Neural cell (in vitro differentiated cells): ENCODE data around the gene CLBA1. TPM values are rescaled to one million over a fixed set of nuclear protein-coding genes. Genes with fewer than 3 reads are reported as not detected.
"Not testable (repeated sequence)": the region's sequence is repeated elsewhere in the genome, so short reads cannot be mapped to it uniquely, and the experiment has no call there.

ENCODE experiments used
- H2AFZ ChIP-seq: fragments of 200-600, 300-800 bp; sonication (generic), shearing (Covaris generic); 2 replicates; pipeline ENCODE4 v1.6.0; 2014; ENCODE audit warnings: low read depth, mild to moderate bottlenecking, antibody characterized with exemption, low read length, moderate library complexity
- H3F3A ChIP-seq: fragments of 200-600 bp; shearing (Covaris generic); 2 replicates; pipeline ENCODE4 v1.6.1; 2016; ENCODE audit warnings: mild to moderate bottlenecking, moderate library complexity, mixed read lengths, antibody characterized with exemption, low read length; ENCODE audit not compliant: insufficient read depth, poor library complexity, severe bottlenecking
- H3K27ac ChIP-seq: fragments of 200-600, 300-800 bp; sonication (generic), shearing (Covaris generic); 2 replicates; pipeline ENCODE4 v1.5.1; 2014; ENCODE audit warnings: mild to moderate bottlenecking, low read length, moderate library complexity
- H3K27me3 ChIP-seq: fragments of 300-800, 200-600 bp; sonication (generic), shearing (Covaris generic); 2 replicates; pipeline ENCODE4 v1.6.0; 2014; ENCODE audit warnings: mild to moderate bottlenecking, low read depth, low read length, moderate library complexity; ENCODE audit not compliant: insufficient read depth
- H3K36me3 ChIP-seq: fragments of 300-800, 200-600 bp; sonication (generic), shearing (Covaris generic); 2 replicates; pipeline ENCODE4 v1.5.1; 2014; ENCODE audit warnings: mild to moderate bottlenecking, antibody characterized with exemption, low read length, moderate library complexity; ENCODE audit not compliant: insufficient read depth
- H3K4me2 ChIP-seq: fragments of 300-800, 200-600 bp; sonication (generic), shearing (Covaris generic); 2 replicates; pipeline ENCODE4 v1.6.0; 2014; ENCODE audit warnings: mild to moderate bottlenecking, low read length
- H3K4me3 ChIP-seq: fragments of 300-800, 200-600 bp; sonication (generic), shearing (Covaris generic); 2 replicates; pipeline ENCODE4 v1.5.1; 2014; ENCODE audit warnings: mild to moderate bottlenecking, low read length, moderate library complexity
- H3K79me2 ChIP-seq: fragments of 200-600 bp; shearing (Covaris generic); replicated peaks from 2 replicates; pipeline ENCODE4 v1.6.0; 2014; ENCODE audit warnings: mild to moderate bottlenecking, low read length, moderate library complexity; ENCODE audit not compliant: insufficient read depth
- H3K9ac ChIP-seq: fragments of 300-800, 200-600 bp; sonication (generic), shearing (Covaris generic); 2 replicates; pipeline ENCODE4 v1.6.1; 2016; ENCODE audit warnings: mild to moderate bottlenecking, low read length, mixed read lengths
- H3K9me2 ChIP-seq: fragments of 200-600 bp; shearing (Covaris generic); 2 replicates; pipeline ENCODE4 v1.6.1; 2016; ENCODE audit warnings: mild to moderate bottlenecking, low read length, mixed read lengths; ENCODE audit not compliant: insufficient read depth
- H3K9me3 ChIP-seq: fragments of 200-600, 300-800 bp; sonication (generic), shearing (Covaris generic); 2 replicates; pipeline ENCODE4 v1.6.1; 2016; ENCODE audit warnings: mild to moderate bottlenecking, mixed run types, low read length, moderate library complexity, mixed read lengths
- H4K20me1 ChIP-seq: fragments of 200-600 bp; shearing (Covaris generic); 2 replicates; pipeline ENCODE4 v1.6.1; 2016; ENCODE audit warnings: mild to moderate bottlenecking, mixed run types; ENCODE audit not compliant: insufficient read depth
- EP300 ChIP-seq: fragments of 450-650 bp; conservative IDR thresholded peaks from 2 replicates; pipeline ENCODE4 v1.6.1; 2014; ENCODE audit warnings: antibody characterized with exemption, mild to moderate bottlenecking, moderate library complexity; ENCODE audit not compliant: poor library complexity, severe bottlenecking
- EZH2 ChIP-seq: fragments of 200-600, 300-800 bp; shearing (Covaris generic), sonication (generic); IDR thresholded peaks from 2 replicates; pipeline ENCODE4 v1.6.1; 2014; ENCODE audit warnings: antibody characterized with exemption, low read length, borderline replicate concordance, mild to moderate bottlenecking; ENCODE audit not compliant: insufficient read depth, poor library complexity, severe bottlenecking
- MXI1 ChIP-seq: fragments of 450-650 bp; conservative IDR thresholded peaks from 2 replicates; pipeline ENCODE4 v1.6.1; 2014; ENCODE audit warnings: antibody characterized with exemption, mild to moderate bottlenecking; ENCODE audit not compliant: poor library complexity, severe bottlenecking
- POLR2AphosphoS5 ChIP-seq: IDR thresholded peaks from 2 replicates; pipeline ENCODE4 v1.6.1; 2012
- RAD21 ChIP-seq: fragments of 450-650 bp; conservative IDR thresholded peaks from 2 replicates; pipeline ENCODE4 v1.6.1; 2014; ENCODE audit warnings: antibody characterized with exemption, mild to moderate bottlenecking, moderate library complexity
- REST ChIP-seq: IDR thresholded peaks from 2 replicates; pipeline ENCODE4 v1.6.1; 2012; ENCODE audit warnings: borderline replicate concordance
- SMC3 ChIP-seq: fragments of 450-650 bp; conservative IDR thresholded peaks from 2 replicates; pipeline ENCODE4 v1.6.1; 2014; ENCODE audit warnings: antibody characterized with exemption, mild to moderate bottlenecking, moderate library complexity; ENCODE audit not compliant: poor library complexity
- TAF1 ChIP-seq: IDR thresholded peaks from 2 replicates; pipeline ENCODE4 v1.6.1; 2012; ENCODE audit warnings: low read depth
- polyA plus RNA-seq: library from polyadenylated mRNA; depleted of rRNA; stranded (reverse); fragments of >200 nt; gene quantifications from 2 replicates; pipeline ENCODE4 v1.2.3, GENCODE V29; 2014

Gene CLBA1
- polyA plus RNA-seq, 1 donor from 2014 or later = 27.8 TPM

GRCh38 chr14:105030194-105030593, 44.6 kb downstream of the CLBA1 start:
- Histone ChIP-seq H4K20me1 (no peaks in the 10 kb centered on the region), H3K9me2 (no peaks in the 10 kb centered on the region), H3K9ac (no peak overlapping the region), H3K4me2 (no peak overlapping the region), H3K27me3 (peaks cover 30% of the 10 kb centered on the region), H3F3A (no peaks in the 10 kb centered on the region), H3K9me3 (peaks cover 7% of the 10 kb centered on the region), H3K27ac (no peak overlapping the region), H2AFZ (no peak overlapping the region), H3K4me3 (no peak overlapping the region), H3K36me3 (no peaks in the 10 kb centered on the region), H3K79me2 (no peaks in the 10 kb centered on the region)
- no peak for TF ChIP-seq TAF1
- no peak for TF ChIP-seq EZH2
- TF ChIP-seq SMC3 = no peak
- TF ChIP-seq REST = no peak
- no peak for TF ChIP-seq MXI1
- TF ChIP-seq POLR2AphosphoS5 = no peak

- no peaks in the 10 kb centered on the region for H3K9me2 ChIP-seq
- H3K27ac ChIP-seq = no peak overlapping the region
- no peak overlapping the region for H2AFZ ChIP-seq
- H3K4me2 ChIP-seq = no peak overlapping the region
- H4K20me1 ChIP-seq = no peaks in the 10 kb centered on the region
- H3K27me3 ChIP-seq = peaks cover 30% of the 10 kb centered on the region
- TF ChIP-seq REST (no peak), EZH2 (no peak), EP300 (no peak), SMC3 (no peak), RAD21 (no peak)
- no peak overlapping the region for H3K9ac ChIP-seq
- H3K36me3 ChIP-seq = no peaks in the 10 kb centered on the region
- H3K9me3 ChIP-seq = peaks cover 7% of the 10 kb centered on the region
- H3K79me2 ChIP-seq = no peaks in the 10 kb centered on the region
- no peaks in the 10 kb centered on the region for H3F3A ChIP-seq
- H3K4me3 ChIP-seq = no peak overlapping the region
These were observed 45.3 kb downstream of the CLBA1 start for GRCh38 chr14:105030836-105031396.

GRCh38 chr14:105032451-105032901, 46.9 kb downstream of the CLBA1 start:
- H2AFZ ChIP-seq, H3K36me3 ChIP-seq, H3K9me2 ChIP-seq, H3K4me3 ChIP-seq, H3F3A ChIP-seq, H3K27ac ChIP-seq, H3K9ac ChIP-seq, H3K9me3 ChIP-seq, H3K4me2 ChIP-seq, H3K79me2 ChIP-seq, H4K20me1 ChIP-seq: not testable (repeated sequence)
- H3K27me3 ChIP-seq = peaks cover 30% of the 10 kb centered on the region

DNA sequence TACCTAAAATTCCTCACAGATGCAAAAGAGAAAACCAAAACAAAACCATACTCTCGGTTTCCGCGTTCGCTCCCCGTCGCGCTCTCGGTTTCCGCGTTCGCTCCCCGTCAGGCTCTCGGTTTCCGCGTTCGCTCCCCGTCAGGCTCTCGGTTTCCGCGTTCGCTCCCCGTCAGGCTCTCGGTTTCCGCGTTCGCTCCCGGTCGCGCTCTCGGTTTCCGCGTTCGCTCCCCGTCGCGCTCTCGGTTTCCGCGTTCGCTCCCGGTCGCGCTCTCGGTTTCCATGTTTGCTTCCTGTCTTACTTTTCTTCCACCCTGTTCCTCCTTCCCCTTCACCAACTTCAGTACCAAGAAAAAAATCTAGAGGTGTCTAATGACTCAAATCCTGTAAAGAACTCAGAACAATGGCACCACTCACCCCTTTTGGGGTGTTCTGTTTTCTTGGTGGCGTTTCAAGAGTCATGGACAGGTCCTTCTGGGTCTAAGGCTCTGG, 47.9 kb downstream of the CLBA1 start:
- H2AFZ ChIP-seq, H3K9ac ChIP-seq: not testable (repeated sequence)
- peaks cover 30% of the 10 kb centered on the region for H3K27me3 ChIP-seq

More for the DNA sequence above, 47.9 kb downstream of the CLBA1 start:
- not testable (repeated sequence) for H3K9me3 ChIP-seq, H3K9me2 ChIP-seq, H4K20me1 ChIP-seq, H3K79me2 ChIP-seq, H3K4me2 ChIP-seq, H3F3A ChIP-seq, H3K27ac ChIP-seq, H3K36me3 ChIP-seq
- H3K4me3 ChIP-seq = peak overlapping the region; percentile 21
